GM18505 (cell line): Measurements from ENCODE around the gene ABCA1.

ENCODE experiments used
- ATAC-seq: cut with Tn5 transposase; IDR thresholded peaks from one replicate; pipeline ENCODE4 v1.9.1; 2021; ENCODE audit not compliant: unreplicated experiment
- POLR2A ChIP-seq: IDR thresholded peaks from 4 replicates; pipeline ENCODE4 v1.6.1; 2011; ENCODE audit warnings: borderline replicate concordance; ENCODE audit not compliant: insufficient read depth, insufficient read length; ENCODE audit errors: extremely low read depth

Gene ABCA1

GRCh38 chr9:104788251-104788650 lies 139.7 kb downstream of the ABCA1 start:
- TF ChIP-seq POLR2A: no peak
- ATAC-seq: no peak

DNA sequence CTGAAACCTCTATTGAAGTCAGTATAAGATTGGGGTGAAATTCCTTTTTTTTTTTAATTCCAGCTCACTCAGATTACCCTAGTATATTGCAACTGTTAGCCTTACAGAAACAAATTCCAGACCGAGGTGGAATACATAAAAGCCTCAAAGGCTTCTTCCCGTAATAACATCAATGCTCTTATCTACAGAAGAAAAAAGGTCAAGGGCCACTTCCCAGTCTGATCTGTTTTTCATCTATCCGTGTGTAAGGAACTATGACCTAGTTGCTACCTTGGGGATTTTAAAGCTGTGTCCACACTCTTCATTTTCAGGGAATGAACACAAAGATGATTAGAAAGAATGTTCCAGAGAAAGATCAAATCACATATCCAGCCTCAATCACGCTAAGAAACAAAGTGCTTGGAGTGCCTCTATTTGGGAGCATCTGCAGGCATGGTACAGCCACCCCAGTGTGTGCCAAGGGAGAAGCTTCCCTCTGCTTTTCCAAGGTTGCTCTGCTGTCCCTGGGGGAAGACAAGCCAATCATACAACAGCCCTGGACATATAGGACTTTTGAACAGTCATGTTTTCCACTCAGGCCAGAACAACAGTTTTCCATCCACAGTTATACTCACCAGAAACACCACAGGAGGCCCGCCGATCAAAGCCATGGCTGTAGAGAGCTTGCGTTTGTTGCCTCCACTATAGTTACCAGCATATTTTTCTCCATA lies 140.5 kb downstream of the ABCA1 start:
- ATAC-seq: no peak
- no peak for TF ChIP-seq POLR2A

GRCh38 chr9:104786293-104786692 lies 141.7 kb downstream of the ABCA1 start:
- TF ChIP-seq POLR2A: no peak
- ATAC-seq: no peak

DNA sequence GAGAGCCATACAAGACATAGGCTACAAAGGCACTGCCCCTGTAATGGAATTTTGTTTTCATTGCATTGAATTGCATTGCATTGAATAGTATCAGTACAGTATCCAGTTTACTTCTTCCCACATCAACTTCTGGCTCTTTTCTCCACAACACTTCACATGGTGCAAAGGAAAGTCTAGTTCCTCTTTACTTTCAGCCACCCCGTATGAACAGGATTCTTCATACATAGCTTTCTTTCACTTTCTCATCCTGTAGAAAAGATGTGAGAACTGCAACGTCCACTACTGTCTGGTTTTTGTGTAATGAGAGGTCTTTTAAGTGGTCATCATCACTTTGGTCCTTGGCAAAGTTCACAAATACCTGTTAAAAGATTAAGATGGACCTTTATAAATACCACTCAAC lies 143.9 kb downstream of the ABCA1 start:
- TF ChIP-seq POLR2A: no peak
- peak; percentile 80 for ATAC-seq

DNA sequence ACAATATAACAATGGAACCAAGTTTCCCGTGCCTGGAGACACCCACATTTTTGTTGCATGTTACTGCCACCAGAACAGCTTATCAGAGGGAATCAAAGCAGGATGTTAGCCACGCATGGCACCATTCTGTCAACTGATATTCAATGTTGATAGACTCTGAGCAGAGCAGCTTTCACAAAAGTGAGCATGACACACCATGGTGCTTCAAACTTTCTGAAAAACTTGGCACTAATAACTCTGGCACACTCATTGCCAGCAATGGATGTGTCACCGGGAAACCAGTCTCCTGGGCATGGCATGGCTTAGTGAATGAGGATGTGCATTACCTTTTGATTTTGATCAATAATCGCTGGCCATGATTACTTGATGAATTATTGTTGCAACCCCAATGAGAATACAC lies 144.4 kb downstream of the ABCA1 start:
- TF ChIP-seq POLR2A: no peak
- no peak for ATAC-seq

GRCh38 chr9:104780796-104781395 lies 147.1 kb downstream of the ABCA1 start:
- no peak for TF ChIP-seq POLR2A
- ATAC-seq: no peak

DNA sequence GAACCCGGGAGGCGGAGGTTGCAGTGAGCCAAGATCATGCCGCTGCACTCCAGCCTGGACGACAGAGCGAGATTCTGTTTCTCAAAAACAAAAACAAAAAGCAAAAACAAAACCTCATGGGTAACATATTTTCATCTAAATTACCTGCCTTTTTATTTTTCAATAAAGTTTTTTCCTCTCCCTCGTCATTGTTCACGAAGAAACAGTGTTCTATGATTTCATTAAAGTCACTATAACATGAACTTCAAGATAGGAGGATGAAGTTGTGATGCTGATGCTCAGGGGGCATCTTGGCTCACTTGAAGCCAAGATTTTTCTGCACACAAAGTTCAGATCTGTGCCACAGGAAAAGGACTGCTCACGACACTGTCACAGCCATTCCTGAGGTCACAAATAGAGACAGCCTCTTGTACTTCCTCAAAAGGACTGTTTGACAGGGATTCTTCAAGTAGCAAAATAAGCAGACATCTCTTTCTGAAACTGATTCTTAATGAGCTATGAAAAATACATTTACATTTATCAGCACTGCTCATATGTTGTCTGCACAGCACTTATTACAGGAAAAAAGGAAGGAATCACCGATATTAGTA lies 147.9 kb downstream of the ABCA1 start:
- ATAC-seq: no peak
- TF ChIP-seq POLR2A: no peak

DNA sequence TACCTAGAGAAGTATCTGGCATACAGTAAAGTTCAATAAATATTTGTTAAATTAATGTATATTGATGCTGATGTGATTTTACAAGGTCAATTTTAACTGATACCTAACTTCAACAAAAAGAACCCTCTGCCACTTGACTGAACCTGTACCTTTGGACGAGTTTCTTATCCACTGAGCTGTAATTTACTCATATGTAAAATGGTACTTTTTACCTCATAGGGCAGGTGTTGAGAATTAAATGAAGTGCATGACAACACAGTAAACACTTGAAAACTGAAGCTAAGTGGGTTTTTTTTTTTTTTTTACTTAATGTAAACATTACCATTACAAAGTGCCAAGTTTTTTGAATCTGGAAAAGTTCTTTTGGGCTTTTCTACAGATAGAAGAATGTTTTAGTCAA lies 148.6 kb downstream of the ABCA1 start:
- TF ChIP-seq POLR2A: no peak
- no peak for ATAC-seq

DNA sequence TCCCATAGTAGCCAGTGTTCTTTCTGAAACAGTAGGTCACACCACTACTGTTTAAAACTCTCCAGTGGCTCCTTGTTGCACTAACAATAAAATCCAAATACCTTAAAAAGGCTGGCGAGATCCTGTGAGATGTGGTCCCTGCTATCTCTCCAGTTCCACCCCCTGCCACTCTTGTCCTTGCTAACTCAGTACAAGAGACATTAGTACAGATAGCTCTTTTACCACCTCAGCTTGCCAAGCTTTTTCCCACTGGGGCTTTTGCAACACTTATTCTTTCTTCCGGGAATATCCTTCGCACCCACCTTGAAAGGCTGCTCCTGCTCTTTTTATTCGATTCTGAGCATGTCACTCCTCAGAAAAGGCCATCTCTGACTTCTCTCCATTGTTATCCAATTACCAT lies 149.2 kb downstream of the ABCA1 start:
- no peak for ATAC-seq
- no peak for TF ChIP-seq POLR2A

DNA sequence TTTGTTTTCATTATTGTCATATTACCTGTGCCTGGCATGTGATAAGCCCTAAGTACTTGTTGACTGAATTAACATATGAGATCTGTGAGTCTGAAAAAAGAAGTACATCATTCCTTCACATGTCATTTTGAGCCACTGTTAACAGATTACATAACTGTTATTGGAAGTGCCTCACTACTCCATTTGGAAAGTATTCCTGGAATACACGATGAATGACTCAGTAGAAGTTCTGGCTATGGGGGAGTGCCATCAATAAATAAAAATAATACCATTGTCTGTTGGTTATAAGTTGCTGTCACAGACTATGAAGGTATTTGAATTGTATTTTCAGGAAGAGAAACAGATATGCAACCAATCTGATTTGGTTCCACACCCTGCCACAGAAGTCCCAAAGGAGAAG lies 151.2 kb downstream of the ABCA1 start:
- ATAC-seq: no peak
- no peak for TF ChIP-seq POLR2A

DNA sequence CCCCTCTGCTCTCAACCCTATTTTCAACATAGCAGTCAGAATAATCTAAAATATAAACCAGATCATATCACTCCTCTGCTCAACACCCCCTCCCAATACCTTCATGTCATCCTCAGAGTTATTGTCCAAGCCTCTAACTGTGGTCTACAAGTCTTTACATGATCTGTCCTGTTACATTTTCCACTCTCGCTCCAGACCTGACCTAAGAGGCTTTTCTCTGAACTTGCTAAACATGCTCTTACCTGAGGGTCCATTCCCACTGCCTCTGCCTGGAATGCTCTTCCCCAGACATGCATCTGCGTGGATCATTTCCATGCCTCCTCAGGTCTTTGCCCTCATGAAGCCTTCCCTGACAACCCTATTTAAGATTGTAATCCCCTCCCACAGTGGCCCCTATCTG lies 152.0 kb downstream of the ABCA1 start:
- ATAC-seq: no peak
- TF ChIP-seq POLR2A: no peak

DNA sequence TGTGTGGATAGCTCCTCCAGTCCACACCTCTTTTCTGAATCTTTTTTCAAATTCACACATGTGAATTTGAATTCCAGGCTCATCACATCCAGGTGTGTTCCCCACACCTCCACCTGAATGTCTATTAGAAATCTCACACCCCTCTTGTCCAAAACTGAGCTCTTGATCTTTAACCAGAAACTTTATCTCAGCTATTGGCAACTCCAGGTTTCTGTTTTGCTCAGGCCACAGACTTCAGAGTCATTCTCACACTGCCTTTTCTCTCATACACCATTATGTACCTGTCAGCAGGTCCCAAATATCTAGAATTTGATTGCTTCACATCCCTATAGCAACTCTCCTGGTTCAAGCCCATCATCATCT lies 152.4 kb downstream of the ABCA1 start:
- TF ChIP-seq POLR2A: no peak
- ATAC-seq: peak; percentile 62

DNA sequence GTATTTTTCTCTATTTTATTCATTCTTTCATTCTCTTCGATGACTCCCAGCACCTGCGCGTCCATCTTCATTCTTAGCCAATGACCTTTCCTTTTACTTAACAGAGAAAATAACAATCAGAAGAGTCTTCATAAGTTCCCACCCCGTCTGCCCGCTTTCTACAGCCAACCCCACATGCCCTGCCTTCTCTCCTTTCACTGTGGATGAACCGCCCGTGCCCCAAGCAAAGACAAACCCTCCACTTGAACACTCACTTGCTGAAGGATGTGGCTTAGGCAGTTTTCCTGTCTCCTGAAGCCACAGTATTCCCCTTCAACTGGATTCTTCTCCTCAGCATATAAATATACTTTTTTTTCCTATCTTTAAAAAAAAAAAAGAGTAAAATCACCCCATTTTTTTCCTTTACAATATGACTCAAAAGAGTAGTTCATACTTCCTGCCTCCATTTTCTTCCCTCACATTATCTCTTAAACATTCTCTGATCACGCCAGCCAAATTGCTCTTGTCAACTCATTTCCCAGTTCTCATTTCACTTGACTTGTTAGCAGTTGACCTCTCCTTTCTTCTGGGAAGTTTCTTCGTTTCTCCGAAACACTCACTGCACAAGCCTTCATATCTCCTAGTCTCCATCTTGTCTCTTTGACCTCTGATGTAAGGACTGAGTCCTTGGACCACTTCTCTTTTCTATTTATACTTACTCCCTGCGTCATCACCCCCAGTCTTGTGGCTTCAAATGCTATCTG lies 153.0 kb downstream of the ABCA1 start:
- ATAC-seq: peak; percentile 91
- peak; percentile 67 for TF ChIP-seq POLR2A

DNA sequence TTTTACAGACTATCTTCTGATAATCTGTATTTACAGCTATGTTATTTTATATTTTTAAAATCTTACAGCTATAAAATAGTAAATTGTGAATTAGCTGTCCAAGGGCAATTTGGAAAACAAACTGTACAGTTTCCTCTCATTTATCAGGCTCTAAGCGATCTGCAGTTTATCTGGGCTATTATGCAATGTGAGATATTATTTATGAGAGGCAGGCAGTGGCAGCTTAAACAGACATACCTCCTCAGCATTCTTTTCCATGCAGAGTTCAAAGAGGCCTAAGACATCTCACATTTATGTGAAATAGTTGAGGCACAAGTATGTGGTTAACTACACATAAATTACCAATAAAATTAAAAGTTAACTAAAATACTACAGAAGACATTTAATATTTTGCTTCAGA lies 153.8 kb downstream of the ABCA1 start:
- ATAC-seq: no peak
- TF ChIP-seq POLR2A: no peak
